H9 (cell line): ENCODE data around the gene ATXN10. TPM values are rescaled to one million over a fixed set of nuclear protein-coding genes. Genes with fewer than 3 reads are reported as not detected.
A peak's percentile ranks its signal among the peaks of the same experiment; 100 is the strongest.

Experiments used
- DNase-seq: peaks from one replicate; pipeline ENCODE4 v3.0.0-alpha.2; 2017
- H2AFZ ChIP-seq: one replicate; pipeline ENCODE4 v1.6.1; 2013; ENCODE audit warnings: mild to moderate bottlenecking, low read length, control low read depth, moderate library complexity
- H2AK5ac ChIP-seq: 2 replicates; pipeline ENCODE4 v1.6.1; 2013; ENCODE audit warnings: low read length, control low read depth, mixed read lengths; ENCODE audit not compliant: insufficient read length
- H2BK120ac ChIP-seq: one replicate; pipeline ENCODE4 v1.6.1; 2013; ENCODE audit warnings: low read depth, mild to moderate bottlenecking, low read length, control low read depth, inconsistent platforms; ENCODE audit not compliant: poor library complexity, severe bottlenecking
- H2BK12ac ChIP-seq: 2 replicates; pipeline ENCODE4 v1.6.1; 2013; ENCODE audit warnings: low read length, control low read depth, mixed read lengths, low read depth; ENCODE audit not compliant: insufficient read length
- H2BK15ac ChIP-seq: 2 replicates; pipeline ENCODE4 v1.6.1; 2013; ENCODE audit warnings: low read depth, low read length, control low read depth
- H2BK20ac ChIP-seq: one replicate; pipeline ENCODE4 v1.6.1; 2013; ENCODE audit warnings: low read depth, mild to moderate bottlenecking, low read length, control low read depth, inconsistent platforms; ENCODE audit not compliant: poor library complexity, severe bottlenecking
- H2BK5ac ChIP-seq: 2 replicates; pipeline ENCODE4 v1.6.1; 2013; ENCODE audit warnings: low read length, control low read depth, mixed read lengths; ENCODE audit not compliant: insufficient read length
- H3K14ac ChIP-seq: 2 replicates; pipeline ENCODE4 v1.6.1; 2013; ENCODE audit warnings: low read length, control low read depth; ENCODE audit not compliant: insufficient read depth
- H3K18ac ChIP-seq: 2 replicates; pipeline ENCODE4 v1.6.1; 2013; ENCODE audit warnings: low read depth, mild to moderate bottlenecking, mixed read lengths, low read length, control low read depth; ENCODE audit not compliant: insufficient read length
- H3K23ac ChIP-seq: 2 replicates; pipeline ENCODE4 v1.6.1; 2013; ENCODE audit warnings: low read length, control low read depth, mixed read lengths, low read depth; ENCODE audit not compliant: insufficient read length
- H3K23me2 ChIP-seq: 2 replicates; pipeline ENCODE4 v1.6.1; 2013; ENCODE audit warnings: low read depth, mild to moderate bottlenecking, mixed read lengths, low read length, control low read depth; ENCODE audit not compliant: insufficient read length, poor library complexity, severe bottlenecking
- H3K27ac ChIP-seq: 2 replicates; pipeline ENCODE4 v1.5.1; 2013; ENCODE audit warnings: low read length, control low read depth, mixed read lengths, low read depth; ENCODE audit not compliant: insufficient read length
- H3K27me3 ChIP-seq: 2 replicates; pipeline ENCODE4 v1.6.1; 2013; ENCODE audit warnings: low read length, control low read depth, inconsistent platforms; ENCODE audit not compliant: insufficient read depth
- H3K4ac ChIP-seq: 2 replicates; pipeline ENCODE4 v1.6.1; 2013; ENCODE audit warnings: low read depth, mild to moderate bottlenecking, control low read depth, inconsistent platforms, low read length, moderate library complexity
- H3K4me1 ChIP-seq: 2 replicates; pipeline ENCODE4 v1.6.1; 2013; ENCODE audit warnings: low read length, control low read depth, inconsistent platforms; ENCODE audit not compliant: insufficient read depth
- H3K4me2 ChIP-seq: 2 replicates; pipeline ENCODE4 v1.6.1; 2013; ENCODE audit warnings: low read length, control low read depth, mixed read lengths; ENCODE audit not compliant: insufficient read length, insufficient read depth
- H3K56ac ChIP-seq: 2 replicates; pipeline ENCODE4 v1.6.1; 2013; ENCODE audit warnings: low read depth, mild to moderate bottlenecking, mixed read lengths, low read length, control low read depth; ENCODE audit not compliant: insufficient read length
- H3K79me1 ChIP-seq: 2 replicates; pipeline ENCODE4 v1.6.1; 2013; ENCODE audit warnings: low read depth, mild to moderate bottlenecking, moderate library complexity, low read length, control low read depth, inconsistent platforms; ENCODE audit not compliant: insufficient read depth, poor library complexity, severe bottlenecking
- H3K79me2 ChIP-seq: 2 replicates; pipeline ENCODE4 v1.6.1; 2013; ENCODE audit warnings: low read length, control low read depth, inconsistent platforms; ENCODE audit not compliant: insufficient read depth
- H3K9ac ChIP-seq: 2 replicates; pipeline ENCODE4 v1.6.1; 2013; ENCODE audit warnings: low read length, control low read depth, mixed read lengths; ENCODE audit not compliant: insufficient read length; ENCODE audit errors: extremely low read depth
- H3K9me3 ChIP-seq: one replicate; pipeline ENCODE4 v1.6.1; 2013; ENCODE audit warnings: low read depth, low read length, inconsistent platforms; ENCODE audit not compliant: control insufficient read depth
- H3T11ph ChIP-seq: one replicate; pipeline ENCODE4 v1.6.1; 2013; ENCODE audit warnings: mild to moderate bottlenecking, low read length, control low read depth, inconsistent platforms
- H4K20me1 ChIP-seq: one replicate; pipeline ENCODE4 v1.6.1; 2013; ENCODE audit not compliant: control insufficient read depth, insufficient read length, insufficient read depth
- H4K5ac ChIP-seq: 2 replicates; pipeline ENCODE4 v1.6.1; 2013; ENCODE audit warnings: low read depth, mild to moderate bottlenecking, mixed read lengths, low read length, control low read depth; ENCODE audit not compliant: insufficient read length
- H4K8ac ChIP-seq: replicated peaks from 2 replicates; pipeline ENCODE4 v1.6.1; 2013; ENCODE audit warnings: low read length, control low read depth, mixed read lengths, low read depth; ENCODE audit not compliant: insufficient read length
- H4K91ac ChIP-seq: 2 replicates; pipeline ENCODE4 v1.6.1; 2013; ENCODE audit warnings: low read depth, mild to moderate bottlenecking, moderate library complexity, mixed read lengths, low read length, control low read depth; ENCODE audit not compliant: insufficient read length
- H3K27ac Mint-ChIP-seq, 3 experiments: 2 replicates in 2 of 3; 3 replicates in 1 of 3; pipeline ENCODE4 v1.8.0; 2020 to 2021; ENCODE audit warnings: mixed read lengths in 3 of 3, mild to moderate bottlenecking in 1 of 3, moderate library complexity in 1 of 3
- H3K27me3 Mint-ChIP-seq: 2 replicates; pipeline ENCODE4 v1.8.0; 2021; ENCODE audit warnings: low read depth, mild to moderate bottlenecking, moderate library complexity, mixed read lengths
- H3K36me3 Mint-ChIP-seq, 3 experiments: 2 replicates in 2 of 3; 3 replicates in 1 of 3; pipeline ENCODE4 v1.8.0; 2020 to 2021; ENCODE audit warnings: low read depth in 3 of 3, mixed read lengths in 3 of 3; ENCODE audit not compliant: insufficient read depth in 1 of 3
- H3K4me1 Mint-ChIP-seq, 2 experiments: 2 replicates each; pipeline ENCODE4 v1.8.0; 2020; ENCODE audit warnings: mixed read lengths in 2 of 2
- H3K4me3 Mint-ChIP-seq, 2 experiments: 2 replicates in 1 of 2; 3 replicates in 1 of 2; pipeline ENCODE4 v1.8.0; 2020 to 2021; ENCODE audit warnings: mild to moderate bottlenecking in 2 of 2, mixed read lengths in 2 of 2, moderate library complexity in 1 of 2
- H3K9me3 Mint-ChIP-seq, 2 experiments: 2 replicates in 1 of 2; 3 replicates in 1 of 2; pipeline ENCODE4 v1.8.0; 2020; ENCODE audit warnings: mild to moderate bottlenecking in 2 of 2, mixed read lengths in 2 of 2, moderate library complexity in 1 of 2
- CTCF ChIP-seq: fragments of 200-600 bp; sonication (generic); conservative IDR thresholded peaks from 3 replicates; pipeline ENCODE4 v1.8.0; 2021; ENCODE audit warnings: antibody characterized with exemption, mild to moderate bottlenecking
- WGBS: extraction: QIAGEN DNeasy Blood & Tissue Kit; methylation state at CpG from one replicate; pipeline ENCODE4 v1.1.7; 2013; ENCODE audit warnings: missing lambda C conversion rate, low lambda C conversion rate, mixed read lengths; ENCODE audit not compliant: insufficient read length; ENCODE audit errors: extremely low coverage; 5-methylcytosine and 5-hydroxymethylcytosine counted together
- total RNA-seq: library from RNA; stranded (reverse); gene quantifications from 2 replicates; pipeline ENCODE4 v1.2.1, GENCODE V29; 2021

ATXN10 gene
- total RNA-seq, 1 experiment from 2014 or later: 210 TPM

GRCh38 chr22:45632791-45633515 is 38.7 kb upstream of the ATXN10 start:
- Histone ChIP-seq H3K4me1 (peaks cover 2% of the 10 kb centered on the region; the same call in 1 of the 2 replicates), H3K23me2 (no peaks in the 10 kb centered on the region), H3K23ac (no peak overlapping the region), H3K9me3 (no peaks in the 10 kb centered on the region), H3K18ac (no peak overlapping the region), H2BK12ac (no peak overlapping the region), H3K27me3 (no peaks in the 10 kb centered on the region), H4K91ac (no peak overlapping the region), H2AFZ (no peak overlapping the region), H3T11ph (no peak overlapping the region), H3K79me2 (no peaks in the 10 kb centered on the region), H4K5ac (no peak overlapping the region), H2BK120ac (no peak overlapping the region), H3K14ac (no peak overlapping the region), H3K4me2 (no peak overlapping the region), H4K20me1 (no peaks in the 10 kb centered on the region), H3K56ac (no peak overlapping the region), H3K4ac (no peak overlapping the region), H2BK20ac (no peak overlapping the region), H3K27ac (no peak overlapping the region), H2AK5ac (no peak overlapping the region), H3K9ac (no peak overlapping the region), H2BK15ac (no peak overlapping the region), H3K79me1 (no peaks in the 10 kb centered on the region), H4K8ac (no peak overlapping the region), H2BK5ac (no peak overlapping the region)
- Mint-ChIP-seq H3K4me1 (peaks cover 46 to 65% of the 10 kb centered on the region in 2 experiments), H3K4me3 (no peak overlapping the region), H3K36me3 (no peaks in the 10 kb centered on the region), H3K27me3 (peaks cover 28% of the 10 kb centered on the region), H3K27ac (peak overlapping the region in 1 of 3 experiments; percentile 36; a peak in 2 of 7 replicates), H3K9me3 (no peaks in the 10 kb centered on the region)
- no peak for DNase-seq
- WGBS: no CpG with 5 or more reads among the region's 15 CpGs
- no peak for TF ChIP-seq CTCF
